WTC11 (cell line): ENCODE results near the gene TRMT2B.

Experiments used
- ATF6 ChIP-seq: sonication (generic); formaldehyde crosslinking; IDR thresholded peaks from 2 replicates; pipeline ENCODE4 v1.8.1; 2023; ENCODE audit warnings: mild to moderate bottlenecking, missing genetic modification reagents
- CTCF ChIP-seq: fragments of 200-600 bp; IDR thresholded peaks from 2 replicates; pipeline ENCODE4 v1.8.0; 2022; ENCODE audit warnings: antibody characterized with exemption
- ESRRA ChIP-seq: sonication (generic); formaldehyde crosslinking; IDR thresholded peaks from 2 replicates; pipeline ENCODE4 v1.8.1; 2022; ENCODE audit warnings: mild to moderate bottlenecking, missing genetic modification reagents, borderline replicate concordance
- ETV6 ChIP-seq: sonication (generic); formaldehyde crosslinking; IDR thresholded peaks from 2 replicates; pipeline ENCODE4 v1.8.1; 2022; ENCODE audit warnings: mild to moderate bottlenecking, missing genetic modification reagents
- FOXP1 ChIP-seq: sonication (generic); formaldehyde crosslinking; IDR thresholded peaks from 2 replicates; pipeline ENCODE4 v1.8.0; 2022; ENCODE audit warnings: missing genetic modification reagents, mild to moderate bottlenecking, moderate library complexity, borderline replicate concordance
- GABPB1 ChIP-seq: sonication (generic); formaldehyde crosslinking; IDR thresholded peaks from 2 replicates; pipeline ENCODE4 v1.8.1; 2023; ENCODE audit warnings: mild to moderate bottlenecking, missing genetic modification reagents
- HMGXB4 ChIP-seq: sonication (generic); formaldehyde crosslinking; IDR thresholded peaks from 2 replicates; pipeline ENCODE4 v1.8.1; 2023; ENCODE audit warnings: mild to moderate bottlenecking, moderate library complexity, missing genetic modification reagents
- RORB ChIP-seq: fragments of 250-450 bp; sonication (Bioruptor Pico); IDR thresholded peaks from 2 replicates; pipeline ENCODE4 v1.9.0; 2021; ENCODE audit warnings: mild to moderate bottlenecking
- SMAD4 ChIP-seq: sonication (generic); formaldehyde crosslinking; IDR thresholded peaks from 2 replicates; pipeline ENCODE4 v1.8.0; 2022; ENCODE audit warnings: mild to moderate bottlenecking, missing genetic modification reagents
- TCF7 ChIP-seq: sonication (generic); formaldehyde crosslinking; IDR thresholded peaks from 2 replicates; pipeline ENCODE4 v1.8.0; 2022; ENCODE audit warnings: mild to moderate bottlenecking, low read depth, missing genetic modification reagents, moderate library complexity
- ZMAT4 ChIP-seq: fragments of 250-450 bp; sonication (Bioruptor Pico); IDR thresholded peaks from 2 replicates; pipeline ENCODE4 v1.9.0; 2021; ENCODE audit warnings: mild to moderate bottlenecking
- ZNF512 ChIP-seq: sonication (generic); formaldehyde crosslinking; IDR thresholded peaks from 2 replicates; pipeline ENCODE4 v1.8.1; 2022; ENCODE audit warnings: missing genetic modification reagents, borderline replicate concordance
- TF ChIP-seq, protein P1 (sequence below): sonication (generic); formaldehyde crosslinking; IDR thresholded peaks from 2 replicates; pipeline ENCODE4 v1.8.1; 2022; ENCODE audit warnings: low read depth, missing genetic modification reagents, borderline replicate concordance

DNA sequence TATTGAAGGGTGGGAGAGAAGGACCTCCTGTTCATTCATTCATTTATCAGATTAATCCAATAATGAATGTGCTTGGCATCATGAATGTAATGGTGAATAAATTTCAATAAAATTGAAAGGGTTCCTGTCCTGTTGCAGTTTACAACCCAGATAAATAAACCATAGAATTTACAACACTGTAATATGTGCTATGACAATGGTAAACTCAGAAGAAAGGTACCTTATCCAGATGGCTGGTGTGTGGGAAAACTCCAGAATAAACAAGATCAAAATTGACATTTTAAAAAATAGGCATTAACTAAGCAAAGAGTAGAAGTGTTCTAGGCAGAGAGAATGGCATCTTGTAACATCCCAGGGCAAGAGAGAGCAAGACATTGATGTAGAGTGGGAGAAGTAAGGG lies 67.1 kb downstream of the TRMT2B start:
- TF ChIP-seq, protein P1, sequence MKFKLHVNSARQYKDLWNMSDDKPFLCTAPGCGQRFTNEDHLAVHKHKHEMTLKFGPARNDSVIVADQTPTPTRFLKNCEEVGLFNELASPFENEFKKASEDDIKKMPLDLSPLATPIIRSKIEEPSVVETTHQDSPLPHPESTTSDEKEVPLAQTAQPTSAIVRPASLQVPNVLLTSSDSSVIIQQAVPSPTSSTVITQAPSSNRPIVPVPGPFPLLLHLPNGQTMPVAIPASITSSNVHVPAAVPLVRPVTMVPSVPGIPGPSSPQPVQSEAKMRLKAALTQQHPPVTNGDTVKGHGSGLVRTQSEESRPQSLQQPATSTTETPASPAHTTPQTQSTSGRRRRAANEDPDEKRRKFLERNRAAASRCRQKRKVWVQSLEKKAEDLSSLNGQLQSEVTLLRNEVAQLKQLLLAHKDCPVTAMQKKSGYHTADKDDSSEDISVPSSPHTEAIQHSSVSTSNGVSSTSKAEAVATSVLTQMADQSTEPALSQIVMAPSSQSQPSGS (CRISPR knock-in tag), result no peak
- no peak for TF ChIP-seq CTCF
- TF ChIP-seq ETV6, result no peak
- no peak for TF ChIP-seq RORB (CRISPR knock-in tag)
- no peak for TF ChIP-seq TCF7 (CRISPR knock-in tag)
- TF ChIP-seq ZMAT4, result no peak
- no peak for TF ChIP-seq ESRRA (CRISPR knock-in tag)
- TF ChIP-seq HMGXB4 (CRISPR knock-in tag), result no peak
- TF ChIP-seq SMAD4 (CRISPR knock-in tag), result no peak
- no peak for TF ChIP-seq ATF6 (CRISPR knock-in tag)
- no peak for TF ChIP-seq GABPB1
- TF ChIP-seq FOXP1 (CRISPR knock-in tag), result no peak
- TF ChIP-seq ZNF512 (CRISPR knock-in tag), result no peak
